HG03354 (cell line): ENCODE measurements around the gene SH3GL3.

Experiments
- ATAC-seq: cut with Tn5 transposase; IDR thresholded peaks from one replicate; pipeline ENCODE4 v1.9.1; 2021; ENCODE audit warnings: mild to moderate bottlenecking; ENCODE audit not compliant: unreplicated experiment, poor library complexity, severe bottlenecking

The SH3GL3 gene

DNA sequence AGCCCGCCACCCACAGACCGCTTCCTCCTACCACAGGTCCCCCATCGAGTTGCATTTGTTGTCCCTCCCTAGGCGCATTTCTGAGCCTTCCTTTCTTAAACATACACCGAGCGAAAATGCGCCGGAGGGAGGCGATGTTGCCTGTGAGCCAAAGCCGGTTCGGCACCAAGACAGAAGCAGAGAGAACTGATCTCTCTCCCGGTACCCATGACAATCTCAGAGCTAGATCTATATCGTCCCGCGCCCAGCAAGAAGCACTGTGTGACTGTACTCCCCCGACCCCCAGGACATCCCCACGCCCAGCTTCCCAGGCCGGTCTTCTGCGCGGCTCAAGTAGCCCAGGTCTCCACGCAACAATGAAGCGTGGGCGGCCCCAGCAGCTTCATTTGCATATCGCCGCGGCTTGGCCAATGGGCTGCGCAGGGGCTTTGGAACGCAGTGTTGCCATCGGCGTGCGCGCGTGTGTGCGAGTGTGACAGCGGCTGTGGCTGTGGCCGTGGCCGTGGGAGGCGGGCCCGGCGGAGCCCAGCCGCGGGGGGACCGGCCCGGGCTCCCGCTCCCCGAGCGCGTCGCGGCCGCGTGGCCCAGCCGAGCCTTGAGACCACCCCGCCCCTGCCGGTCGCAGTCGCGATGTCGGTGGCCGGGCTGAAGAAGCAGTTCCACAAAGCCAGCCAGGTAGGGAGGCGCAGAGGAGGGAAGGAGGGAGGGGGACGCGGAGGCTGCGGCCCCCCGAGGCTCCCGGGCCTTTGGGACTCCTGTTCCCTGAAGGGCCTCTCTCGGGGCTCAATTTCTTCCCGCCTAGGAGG is at the start of gene SH3GL3:
Gene SH3GL3 (plus strand): TSS at position 438 of the 806 bp plus-strand sequence. CDS start 193 bp downstream, at position 631.
- peak; percentile 69 for ATAC-seq

DNA sequence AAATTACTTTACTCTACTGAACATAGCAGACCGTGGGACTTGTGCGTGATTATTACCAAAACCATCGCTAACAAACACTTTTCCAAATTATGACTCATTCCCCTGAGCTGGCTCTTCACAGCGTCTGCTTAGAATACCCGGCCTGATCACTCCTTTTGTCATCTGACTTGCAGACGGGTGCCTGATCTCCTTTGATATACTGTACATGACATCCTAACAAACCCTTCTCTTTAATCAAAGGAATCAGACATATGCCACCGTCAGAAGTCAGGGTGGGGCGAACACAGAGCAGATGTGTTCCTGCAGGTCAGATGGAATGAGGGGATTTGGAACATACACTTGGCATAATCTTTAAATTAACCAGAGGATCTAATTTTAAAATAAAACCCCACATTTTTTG is 48.5 kb upstream of the SH3GL3 start:
- no peak for ATAC-seq

DNA sequence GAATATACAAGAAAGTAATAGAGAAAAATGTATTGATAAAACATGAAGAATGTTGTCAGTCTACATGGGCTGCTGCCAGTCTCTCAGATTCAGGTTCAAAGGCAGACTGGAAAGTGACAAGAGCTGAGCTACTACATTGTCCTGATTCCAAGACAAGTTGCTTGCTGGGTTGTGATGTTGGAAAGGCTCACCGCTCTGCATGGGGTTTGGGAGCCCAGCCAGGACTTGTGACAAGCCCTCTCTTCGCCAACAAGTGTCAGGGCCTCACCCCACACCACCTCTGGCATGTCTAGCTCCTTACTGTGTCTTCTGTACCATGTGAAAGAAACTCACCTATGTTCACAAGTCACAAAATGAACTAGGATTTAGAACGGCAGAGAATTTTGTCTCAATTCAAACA is 43.0 kb upstream of the SH3GL3 start:
- ATAC-seq: no peak

- ATAC-seq: no peak
Measured at GRCh38 chr15:83410532-83410931, 36.6 kb upstream of the SH3GL3 start.

DNA sequence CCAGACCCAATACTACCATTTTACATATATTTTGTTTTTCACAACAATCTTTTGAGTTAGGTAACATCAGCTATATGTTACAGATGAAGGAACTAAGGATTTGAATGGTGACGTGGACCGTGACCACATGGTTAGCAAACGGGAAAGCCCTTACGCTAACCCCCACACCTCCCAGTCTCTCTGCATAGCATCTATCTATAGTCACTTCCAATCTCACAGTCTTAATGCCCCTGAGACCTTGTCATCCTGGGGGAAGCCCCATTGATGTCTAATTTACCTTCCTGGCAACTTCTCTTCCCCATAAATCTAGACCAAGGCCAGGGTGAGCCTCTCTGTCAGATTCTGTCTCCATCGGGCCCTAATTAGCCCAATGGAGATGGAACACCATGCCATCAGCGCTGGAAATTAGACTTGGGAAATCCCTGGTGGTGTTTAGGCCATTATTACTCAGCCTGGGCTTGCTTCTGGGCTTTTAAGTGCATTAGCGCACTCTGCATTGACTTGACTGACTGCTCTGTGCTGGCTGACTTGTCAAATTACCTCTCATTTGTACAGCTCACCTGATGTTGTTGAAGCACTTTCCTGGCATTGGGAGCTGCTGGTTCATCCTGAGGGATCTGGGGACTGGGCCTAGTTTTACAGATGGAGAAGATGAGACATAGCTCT is 34.0 kb upstream of the SH3GL3 start:
- peak; percentile 46 for ATAC-seq

DNA sequence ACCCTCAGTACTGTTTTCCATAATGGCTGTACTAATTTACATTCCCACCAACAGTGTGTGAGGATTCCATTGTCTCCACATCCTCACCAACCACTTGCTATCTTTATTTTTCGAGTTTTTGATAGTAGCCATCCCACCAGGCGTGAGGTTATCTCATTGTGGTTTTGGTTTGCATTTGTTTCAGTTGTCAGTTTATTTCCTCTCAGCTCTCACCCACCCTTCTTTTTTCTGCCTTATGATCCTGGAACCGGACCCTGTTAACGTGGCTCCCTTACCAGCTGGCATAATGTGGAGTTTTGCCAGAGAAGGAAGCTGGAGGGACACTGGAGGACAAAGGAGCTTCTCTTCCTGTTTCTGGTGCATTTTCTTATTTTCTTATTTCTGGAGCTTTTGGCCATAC is 25.1 kb upstream of the SH3GL3 start:
- ATAC-seq: no peak

GRCh38 chr15:83422541-83422940 is 24.6 kb upstream of the SH3GL3 start:
- ATAC-seq: no peak

- no peak for ATAC-seq
Measured at GRCh38 chr15:83424101-83424500, 23.0 kb upstream of the SH3GL3 start.

DNA sequence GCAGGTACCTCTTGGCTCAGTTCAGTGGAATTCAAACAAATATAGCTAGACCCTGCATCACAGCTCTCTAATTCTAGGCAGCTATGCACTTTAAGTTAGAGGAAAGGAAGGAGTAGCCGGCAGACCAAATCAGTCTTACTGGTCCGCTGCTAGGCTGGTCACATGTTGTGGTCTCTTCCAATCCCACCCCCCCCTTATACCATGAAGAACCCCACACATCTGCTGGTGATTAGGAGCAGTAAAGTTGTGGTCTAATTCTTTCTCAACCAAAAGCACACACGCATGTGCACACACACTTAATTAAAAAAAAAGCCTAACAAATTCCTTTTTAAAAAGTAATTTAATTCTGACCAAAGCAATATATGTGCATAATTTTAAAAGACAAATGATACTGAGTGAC is 16.7 kb upstream of the SH3GL3 start:
- no peak for ATAC-seq

- no peak for ATAC-seq
Measured at GRCh38 chr15:83431521-83431920, 15.6 kb upstream of the SH3GL3 start.

DNA sequence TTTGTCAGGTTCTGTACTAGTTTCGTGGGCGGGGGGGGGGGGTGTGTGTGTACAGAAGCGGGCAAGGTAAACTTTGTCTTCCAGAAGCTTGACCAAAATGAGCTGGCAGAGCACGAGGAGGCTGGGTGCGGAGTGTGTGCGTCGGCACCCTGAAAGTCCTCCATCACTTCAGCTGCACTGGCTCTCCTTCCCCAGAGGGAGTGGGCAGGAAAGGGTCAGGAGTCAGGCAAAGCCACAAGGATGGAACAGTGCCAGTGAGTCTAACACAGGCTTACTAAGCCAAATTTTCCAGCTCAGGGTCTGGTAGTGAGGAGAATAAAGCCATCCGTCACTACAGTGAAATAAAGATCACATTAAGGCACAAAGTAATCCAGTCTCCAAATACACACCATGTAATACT is 11.9 kb upstream of the SH3GL3 start:
- no peak for ATAC-seq

- ATAC-seq: no peak
Measured at GRCh38 chr15:83435782-83436181, 11.4 kb upstream of the SH3GL3 start.

GRCh38 chr15:83436513-83437158 is 10.5 kb upstream of the SH3GL3 start:
- ATAC-seq: no peak

- ATAC-seq: no peak
Measured at GRCh38 chr15:83443076-83443847, 3.9 kb upstream of the SH3GL3 start.

- no peak for ATAC-seq
Measured at GRCh38 chr15:83444936-83445335, 2.2 kb upstream of the SH3GL3 start.

DNA sequence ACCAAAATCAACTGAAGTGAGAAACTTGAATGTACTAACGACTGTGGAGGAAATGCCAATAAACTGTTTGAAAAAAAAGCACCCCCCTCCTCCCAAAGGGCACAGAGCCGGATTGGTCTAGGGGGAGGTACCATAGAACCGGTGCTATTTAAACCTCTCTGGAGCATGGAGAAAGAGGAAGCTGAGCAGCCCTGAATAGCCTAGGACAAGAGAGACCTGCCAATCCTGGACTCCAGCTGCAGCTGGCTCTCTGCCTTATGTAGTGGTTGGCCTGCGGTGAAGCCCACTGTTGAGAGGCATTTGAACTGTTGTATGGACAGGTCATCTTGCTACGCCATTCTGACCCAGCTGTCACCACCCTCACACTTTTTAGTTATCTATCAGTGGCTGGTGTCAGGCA is 1.5 kb upstream of the SH3GL3 start:
- no peak for ATAC-seq

GRCh38 chr15:83446417-83446816 is 724 bp upstream of the SH3GL3 start:
- no peak for ATAC-seq

DNA sequence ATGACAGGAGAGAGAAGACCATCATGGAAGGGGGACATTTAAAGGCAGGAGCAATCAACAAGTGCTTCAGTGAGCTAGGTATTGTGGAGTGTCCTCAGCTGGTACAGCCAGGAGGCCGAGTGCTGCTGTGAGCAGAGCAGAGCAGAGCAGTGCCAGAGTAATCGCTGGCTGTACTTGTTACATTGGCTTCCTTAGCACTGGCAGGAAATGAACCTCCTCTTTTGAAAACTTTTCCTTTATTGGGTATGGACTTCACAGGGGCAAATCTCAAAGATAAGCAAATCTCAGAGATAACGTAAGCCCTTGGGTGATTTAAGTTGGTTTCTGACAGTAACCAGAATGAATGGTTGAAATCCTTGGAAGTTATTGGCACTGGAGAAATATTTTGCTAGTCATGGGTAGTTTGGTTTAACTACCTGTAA is 2.1 kb downstream of the SH3GL3 start:
- no peak for ATAC-seq

DNA sequence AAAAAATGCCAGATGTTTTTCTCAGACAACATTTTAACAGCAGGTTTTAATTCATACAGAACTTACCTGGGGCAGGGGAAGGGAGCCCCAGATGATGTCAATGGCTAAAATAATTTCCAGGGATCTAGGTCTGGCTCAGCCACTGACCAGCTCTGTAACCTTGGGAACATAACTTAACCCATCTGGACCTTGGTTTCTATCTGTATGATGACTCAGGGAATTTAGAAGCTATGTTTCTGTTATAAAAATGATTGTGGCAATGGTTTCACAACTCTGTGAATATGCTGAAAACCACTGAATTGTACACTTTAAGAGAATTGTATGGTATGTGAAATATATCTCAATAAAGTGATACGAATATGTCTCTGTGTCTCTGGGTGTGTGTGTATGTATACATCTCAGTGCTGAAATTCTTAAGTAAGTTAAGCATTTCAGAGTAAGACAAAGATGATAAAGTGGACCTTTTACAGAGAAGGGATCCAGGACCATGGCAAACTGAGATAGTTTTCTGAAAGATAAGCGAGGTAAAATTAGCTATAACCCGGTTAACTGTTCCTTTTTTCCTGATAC is 2.9 kb downstream of the SH3GL3 start:
- no peak for ATAC-seq

GRCh38 chr15:83457149-83457548 is 10.0 kb downstream of the SH3GL3 start:
- no peak for ATAC-seq
